ENCODE results near the gene RALGPS2.

DNA sequence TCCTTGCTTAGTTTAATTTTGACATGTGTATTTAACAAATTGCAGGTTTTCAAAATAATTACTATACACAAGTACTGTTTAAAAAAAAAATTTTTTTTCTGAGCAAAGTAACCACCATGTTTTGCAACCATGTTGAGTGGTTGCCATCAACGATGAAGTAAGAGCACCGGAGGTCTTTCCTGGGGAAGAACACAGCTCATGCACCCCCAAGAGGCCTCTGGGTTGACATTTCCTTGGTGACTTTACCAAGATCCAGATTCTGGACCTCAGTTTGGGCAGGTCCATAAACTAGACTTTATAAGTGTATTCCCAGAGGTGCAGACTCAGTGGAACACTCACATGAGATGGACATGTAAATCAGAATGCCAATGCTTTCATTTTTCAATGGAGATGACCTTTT, 36.8 kb upstream of the RALGPS2 start:
- TF ChIP-seq ZNF274 (IDR thresholded peaks at IDR 0.05; ENCODE audit: low read length) (no peak), ZNF274 (tag by site-specific recombination; IDR thresholded peaks at IDR 0.05; ENCODE audit: borderline replicate concordance) (no peak), REPIN1 (tag by site-specific recombination; IDR thresholded peaks at IDR 0.05; ENCODE audit: low read depth) (no peak), OSR2 (tag by site-specific recombination; IDR thresholded peaks at IDR 0.05) (no peak), ZNF394 (tag by site-specific recombination; IDR thresholded peaks at IDR 0.05; ENCODE audit: borderline replicate concordance) (no peak), YY1 (tag by site-specific recombination; IDR thresholded peaks at IDR 0.05) (no peak)
- TF ChIP-seq, protein P1, sequence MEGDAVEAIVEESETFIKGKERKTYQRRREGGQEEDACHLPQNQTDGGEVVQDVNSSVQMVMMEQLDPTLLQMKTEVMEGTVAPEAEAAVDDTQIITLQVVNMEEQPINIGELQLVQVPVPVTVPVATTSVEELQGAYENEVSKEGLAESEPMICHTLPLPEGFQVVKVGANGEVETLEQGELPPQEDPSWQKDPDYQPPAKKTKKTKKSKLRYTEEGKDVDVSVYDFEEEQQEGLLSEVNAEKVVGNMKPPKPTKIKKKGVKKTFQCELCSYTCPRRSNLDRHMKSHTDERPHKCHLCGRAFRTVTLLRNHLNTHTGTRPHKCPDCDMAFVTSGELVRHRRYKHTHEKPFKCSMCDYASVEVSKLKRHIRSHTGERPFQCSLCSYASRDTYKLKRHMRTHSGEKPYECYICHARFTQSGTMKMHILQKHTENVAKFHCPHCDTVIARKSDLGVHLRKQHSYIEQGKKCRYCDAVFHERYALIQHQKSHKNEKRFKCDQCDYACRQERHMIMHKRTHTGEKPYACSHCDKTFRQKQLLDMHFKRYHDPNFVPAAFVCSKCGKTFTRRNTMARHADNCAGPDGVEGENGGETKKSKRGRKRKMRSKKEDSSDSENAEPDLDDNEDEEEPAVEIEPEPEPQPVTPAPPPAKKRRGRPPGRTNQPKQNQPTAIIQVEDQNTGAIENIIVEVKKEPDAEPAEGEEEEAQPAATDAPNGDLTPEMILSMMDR (tag by site-specific recombination; IDR thresholded peaks at IDR 0.05), result no peak
- TF ChIP-seq, protein P2, sequence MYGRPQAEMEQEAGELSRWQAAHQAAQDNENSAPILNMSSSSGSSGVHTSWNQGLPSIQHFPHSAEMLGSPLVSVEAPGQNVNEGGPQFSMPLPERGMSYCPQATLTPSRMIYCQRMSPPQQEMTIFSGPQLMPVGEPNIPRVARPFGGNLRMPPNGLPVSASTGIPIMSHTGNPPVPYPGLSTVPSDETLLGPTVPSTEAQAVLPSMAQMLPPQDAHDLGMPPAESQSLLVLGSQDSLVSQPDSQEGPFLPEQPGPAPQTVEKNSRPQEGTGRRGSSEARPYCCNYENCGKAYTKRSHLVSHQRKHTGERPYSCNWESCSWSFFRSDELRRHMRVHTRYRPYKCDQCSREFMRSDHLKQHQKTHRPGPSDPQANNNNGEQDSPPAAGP (tag by site-specific recombination; IDR thresholded peaks at IDR 0.05), result no peak

Data from HEK293 (cell line).